HepG2 (cell line): ENCODE results near the gene CD69.

Experiments
- ARHGAP35 ChIP-seq: sonication (generic); formaldehyde crosslinking; IDR thresholded peaks from 2 replicates; pipeline ENCODE4 v1.9.0; 2022; ENCODE audit warnings: mild to moderate bottlenecking, inconsistent platforms, moderate library complexity, missing genetic modification reagents, borderline replicate concordance
- CTCF ChIP-seq: sonication (generic); formaldehyde crosslinking; IDR thresholded peaks from 2 replicates; pipeline ENCODE4 v1.5.0; 2020; ENCODE audit warnings: mild to moderate bottlenecking, missing genetic modification reagents, moderate library complexity
- GATAD2A ChIP-seq: IDR thresholded peaks from 2 replicates; pipeline ENCODE4 v1.6.1; 2016
- HDAC2 ChIP-seq: sonication (generic); formaldehyde crosslinking; IDR thresholded peaks from 2 replicates; pipeline ENCODE4 v1.4.0; 2020; ENCODE audit warnings: missing genetic modification reagents
- KDM4B ChIP-seq: sonication (generic); formaldehyde crosslinking; IDR thresholded peaks from 2 replicates; pipeline ENCODE4 v1.4.0; 2020; ENCODE audit warnings: missing genetic modification reagents
- MTA3 ChIP-seq: sonication (generic); formaldehyde crosslinking; IDR thresholded peaks from 2 replicates; pipeline ENCODE4 v1.4.0; 2020; ENCODE audit warnings: missing genetic modification reagents
- RNF2 ChIP-seq: fragments of 450-650 bp; conservative IDR thresholded peaks from 2 replicates; pipeline ENCODE4 v1.6.1; 2016; ENCODE audit warnings: low read depth
- SMC3 ChIP-seq: IDR thresholded peaks from 2 replicates; pipeline ENCODE4 v1.6.1; 2011; ENCODE audit warnings: low read length, improper control_type of control experiment
- ZNF343 ChIP-seq: sonication (generic); formaldehyde crosslinking; IDR thresholded peaks from 2 replicates; pipeline ENCODE4 v1.4.0; 2020; ENCODE audit warnings: mild to moderate bottlenecking, missing genetic modification reagents
- ZSCAN20 ChIP-seq: sonication (generic); formaldehyde crosslinking; IDR thresholded peaks from 2 replicates; pipeline ENCODE4 v1.4.0; 2020; ENCODE audit warnings: missing genetic modification reagents, mild to moderate bottlenecking, borderline replicate concordance

GRCh38 chr12:9760699-9761418 lies at the start of gene CD69:
- TF ChIP-seq CTCF (CRISPR knock-in tag): no peak
- TF ChIP-seq ZNF343 (CRISPR knock-in tag): no peak
- no peak for TF ChIP-seq HDAC2 (CRISPR knock-in tag)
- no peak for TF ChIP-seq ARHGAP35 (CRISPR knock-in tag)
- no peak for TF ChIP-seq MTA3 (CRISPR knock-in tag)
- TF ChIP-seq SMC3: no peak
- TF ChIP-seq KDM4B: no peak
- no peak for TF ChIP-seq RNF2
- TF ChIP-seq GATAD2A (CRISPR knock-in tag): no peak
- no peak for TF ChIP-seq ZSCAN20 (CRISPR knock-in tag)
